ENCODE data around the gene C1QTNF12.

- no peak for TF ChIP-seq CTCF (IDR thresholded peaks at IDR 0.05 in 4 of 5, conservative IDR thresholded peaks at IDR 0.05 in 1 of 5)
- TF ChIP-seq POLR2A (IDR thresholded peaks at IDR 0.05): no peak
Measured at GRCh38 chr1:1233567-1233892, 13.0 kb downstream of the C1QTNF12 start.
